ENCODE results near the gene SREBF2. TPM values are rescaled to one million over a fixed set of nuclear protein-coding genes. Genes with fewer than 3 reads are reported as not detected.

The SREBF2 gene
- total and polyA plus RNA-seq, 2 of the 8 experiments (the other 6 are each of a cell fraction or from before 2014, with no cell fraction given): 125 to 144 TPM

DNA sequence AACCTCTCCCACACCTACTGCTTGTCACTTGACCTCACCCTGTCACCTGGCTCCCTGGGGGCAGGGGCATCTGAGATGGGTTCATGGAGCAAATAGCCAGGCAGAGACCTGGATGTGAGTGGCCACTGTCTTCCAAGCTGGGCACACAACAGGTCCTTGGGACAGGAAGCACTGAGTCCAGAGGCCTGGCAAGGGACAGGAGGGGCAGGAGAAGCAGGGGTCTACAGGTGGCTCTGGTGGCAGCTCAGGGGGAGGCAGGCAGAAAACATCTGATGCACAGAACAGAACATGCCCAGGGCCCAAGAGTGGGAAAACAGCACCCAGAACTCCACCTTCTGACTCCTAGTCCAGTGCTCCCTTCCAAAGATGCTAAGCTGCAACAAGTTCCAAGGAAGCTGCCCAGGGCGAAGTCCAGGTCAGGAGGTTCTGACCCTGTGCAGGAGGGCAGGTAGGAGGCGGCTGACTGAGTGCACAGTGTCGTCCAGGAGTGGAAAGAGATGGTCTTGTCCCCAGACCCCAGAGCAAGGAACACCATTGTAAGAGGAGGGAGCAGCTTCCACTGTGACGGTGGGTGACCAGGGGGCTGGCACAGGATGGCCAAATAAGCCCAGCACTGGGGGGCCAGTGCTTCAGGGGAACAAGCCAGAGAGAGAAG, 90.2 kb downstream of the SREBF2 start:
- Histone ChIP-seq H2BK12ac (ENCODE audit: low read depth, low read length) (no peak overlapping the region), H2BK20ac (ENCODE audit: low read length) (0 out of 2 replicates have a peak overlapping the region, but pooled peaks have one; percentile 18), H3K4ac (replicated peaks; ENCODE audit: insufficient read length, low read depth, low read length) (no peak overlapping the region), H2AK5ac (ENCODE audit: low read depth, low read length) (peak overlapping the region; percentile 65; the same call in 1 of the 2 replicates), H3K27ac (ENCODE audit: low read depth, low read length) (no peak overlapping the region), H2BK120ac (replicated peaks; ENCODE audit: low read depth, low read length) (no peak overlapping the region), H4K91ac (replicated peaks; ENCODE audit: insufficient read length, low read length) (no peak overlapping the region), H3K4me2 (ENCODE audit: insufficient read depth in 1 of 2, low read depth in 2 of 2, low read length in 2 of 2) (no peak overlapping the region), H2BK15ac (ENCODE audit: low read length) (0 out of 2 replicates have a peak overlapping the region, but pooled peaks have one; percentile 92), H4K20me1 (replicated peaks in 1 of 2; ENCODE audit: control insufficient read depth in 1 of 2, insufficient read depth in 2 of 2, low read length in 2 of 2) (peaks cover 0 to 5% of the 10 kb centered on the region in 2 experiments), H2AFZ (ENCODE audit: low read length) (no peak overlapping the region), H3K79me2 (ENCODE audit: control insufficient read depth in 1 of 2, insufficient read depth in 2 of 2, low read length in 2 of 2) (no peaks in the 10 kb centered on the region), H3K18ac (ENCODE audit: extremely low read depth, low read length) (no peak overlapping the region), H4K8ac (ENCODE audit: extremely low read depth, insufficient read depth, low read length) (no peak overlapping the region; the same call in 1 of the 2 replicates), H3K56ac (replicated peaks; ENCODE audit: insufficient read length, low read depth, low read length) (no peak overlapping the region), H3K36me3 (ENCODE audit: control insufficient read depth in 2 of 4, insufficient read depth in 4 of 4, low read length in 3 of 4) (no peaks in the 10 kb centered on the region), H3K14ac (ENCODE audit: insufficient read length) (no peak overlapping the region), H4K5ac (ENCODE audit: insufficient read length, low read depth, low read length) (no peak overlapping the region), H3K4me1 (replicated peaks in 1 of 4; ENCODE audit: control insufficient read depth in 3 of 4, insufficient read depth in 4 of 4, low read length in 3 of 4) (peaks cover 0 to 21% (median 16%) of the 10 kb centered on the region in 4 experiments; a peak in 6 of 7 replicates), H3K79me1 (ENCODE audit: low read depth, low read length) (no peaks in the 10 kb centered on the region), H3K4me3 (ENCODE audit: extremely low read depth in 1 of 4, insufficient read depth in 2 of 4, low read depth in 3 of 4, low read length in 4 of 4) (no peak overlapping the region), H3K27me3 (replicated peaks in 1 of 4; ENCODE audit: control insufficient read depth in 3 of 4, extremely low read depth in 1 of 4, insufficient read depth in 3 of 4, low read length in 3 of 4) (peaks cover 15 to 79% (median 62%) of the 10 kb centered on the region in 4 experiments), H3K9me3 (ENCODE audit: insufficient read depth in 2 of 2, low read depth in 1 of 2, low read length in 1 of 2) (no peaks in the 10 kb centered on the region), H2BK5ac (ENCODE audit: low read depth, low read length) (no peak overlapping the region), H3K23ac (ENCODE audit: insufficient read length) (no peak overlapping the region), H3K9ac (replicated peaks in 1 of 4; ENCODE audit: extremely low read depth in 1 of 4, low read depth in 3 of 4, low read length in 3 of 4) (no peak overlapping the region), H3K23me2 (ENCODE audit: low read depth, low read length) (peaks cover 8% of the 10 kb centered on the region; the same call in 1 of the 2 replicates)
- CTCF ChIA-PET (ENCODE audit: partially characterized antibody): interaction anchor here (0.6 to 4.9 kb wide), 7 partner anchors 13 to 239 kb away, joined by 3 to 22 read pairs (median 3); partner anchors contain the start of gene MEI1
- POLR2A ChIA-PET (ENCODE audit: partially characterized antibody): interaction anchor here (0.6 to 1.2 kb wide), 4 partner anchors 14 to 185 kb away, joined by 3 to 5 read pairs (median 4); no protein-coding TSS in a partner anchor
- FAIRE-seq (no peak), DNase-seq (ENCODE audit: low read depth in 1 of 2, low spot score in 2 of 2) (no peak)
- TF ChIP-seq HDAC6 (IDR thresholded peaks at IDR 0.05; ENCODE audit: low read depth, low read length) (no peak), POLR2AphosphoS5 (IDR thresholded peaks at IDR 0.05; ENCODE audit: low read depth, low read length) (0 out of 2 replicates have a peak, but pooled peaks have one; percentile 3)
- TF ChIP-seq, protein P1, sequence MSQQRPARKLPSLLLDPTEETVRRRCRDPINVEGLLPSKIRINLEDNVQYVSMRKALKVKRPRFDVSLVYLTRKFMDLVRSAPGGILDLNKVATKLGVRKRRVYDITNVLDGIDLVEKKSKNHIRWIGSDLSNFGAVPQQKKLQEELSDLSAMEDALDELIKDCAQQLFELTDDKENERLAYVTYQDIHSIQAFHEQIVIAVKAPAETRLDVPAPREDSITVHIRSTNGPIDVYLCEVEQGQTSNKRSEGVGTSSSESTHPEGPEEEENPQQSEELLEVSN (IDR thresholded peaks at IDR 0.05): no peak
- 84% methylated on average over 4 of the region's 4 CpGs; no CpG with 5 or more reads in 1 of the 2 experiments for WGBS, 2 experiments (ENCODE audit: extremely low coverage in 1 of 2, insufficient coverage in 1 of 2, insufficient read length in 1 of 2, insufficient replicate concordance in 2 of 2, low coverage in 1 of 2, low lambda C conversion rate in 2 of 2, missing lambda C conversion rate in 1 of 2)

Data from H1 (cell line).